Measurements from ENCODE around the gene AGMO. TPM values are rescaled to one million over a fixed set of nuclear protein-coding genes. Genes with fewer than 3 reads are reported as not detected.

Gene AGMO
- polyA plus RNA-seq, 3 donors = not detected

DNA sequence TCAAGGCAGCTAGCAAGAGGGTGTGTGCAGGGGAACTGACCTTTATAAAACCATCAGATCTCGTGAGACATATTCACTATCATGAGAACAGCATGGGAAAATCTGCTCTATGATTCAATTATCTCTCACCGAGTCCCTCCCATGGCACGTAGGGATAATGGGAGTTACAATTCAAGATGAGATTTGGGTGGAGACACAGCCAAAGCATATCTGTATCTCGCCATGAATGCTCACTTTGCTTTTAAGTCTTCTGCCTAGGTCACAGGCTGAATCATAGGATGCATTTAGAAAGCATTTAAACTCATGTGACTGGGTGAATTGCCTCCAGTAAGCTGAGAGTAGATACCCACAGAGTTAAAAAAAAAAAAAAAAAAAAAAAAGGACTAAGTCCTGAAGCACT, 220.0 kb downstream of the AGMO start:
- Histone ChIP-seq H3K4me3 (replicated peaks in 1 of 3; ENCODE audit: low read depth in 2 of 3, low read length in 3 of 3) (no peak overlapping the region), H3K79me2 (ENCODE audit: insufficient read depth, low read length) (no peaks in the 10 kb centered on the region), H3K36me3 (replicated peaks in 1 of 2; ENCODE audit: control insufficient read depth in 1 of 2, insufficient read depth in 2 of 2, low read length in 2 of 2) (no peaks in the 10 kb centered on the region), H3K27me3 (ENCODE audit: control insufficient read depth in 2 of 2, insufficient read depth in 2 of 2, low read length in 2 of 2) (no peaks in the 10 kb centered on the region), H2AFZ (ENCODE audit: insufficient read depth, low read depth, low read length, poor library complexity, severe bottlenecking) (no peak overlapping the region), H4K20me1 (ENCODE audit: insufficient read depth, low read length) (no peaks in the 10 kb centered on the region), H3K27ac (ENCODE audit: low read depth in 1 of 2, low read length in 2 of 2) (no peak overlapping the region), H3K4me1 (ENCODE audit: control insufficient read depth in 1 of 2, insufficient read depth in 2 of 2, low read length in 2 of 2) (no peaks in the 10 kb centered on the region), H3K9ac (ENCODE audit: insufficient read depth, low read length, poor library complexity, severe bottlenecking) (no peak overlapping the region), H3K4me2 (replicated peaks; ENCODE audit: extremely low read depth, low read length, poor library complexity, severe bottlenecking) (no peak overlapping the region), H3K9me3 (replicated peaks in 1 of 2; ENCODE audit: control insufficient read depth in 1 of 2, insufficient read depth in 1 of 2, low read length in 2 of 2) (peaks cover 7% of the 10 kb centered on the region in 2 donors)
- TF ChIP-seq, protein P1, sequence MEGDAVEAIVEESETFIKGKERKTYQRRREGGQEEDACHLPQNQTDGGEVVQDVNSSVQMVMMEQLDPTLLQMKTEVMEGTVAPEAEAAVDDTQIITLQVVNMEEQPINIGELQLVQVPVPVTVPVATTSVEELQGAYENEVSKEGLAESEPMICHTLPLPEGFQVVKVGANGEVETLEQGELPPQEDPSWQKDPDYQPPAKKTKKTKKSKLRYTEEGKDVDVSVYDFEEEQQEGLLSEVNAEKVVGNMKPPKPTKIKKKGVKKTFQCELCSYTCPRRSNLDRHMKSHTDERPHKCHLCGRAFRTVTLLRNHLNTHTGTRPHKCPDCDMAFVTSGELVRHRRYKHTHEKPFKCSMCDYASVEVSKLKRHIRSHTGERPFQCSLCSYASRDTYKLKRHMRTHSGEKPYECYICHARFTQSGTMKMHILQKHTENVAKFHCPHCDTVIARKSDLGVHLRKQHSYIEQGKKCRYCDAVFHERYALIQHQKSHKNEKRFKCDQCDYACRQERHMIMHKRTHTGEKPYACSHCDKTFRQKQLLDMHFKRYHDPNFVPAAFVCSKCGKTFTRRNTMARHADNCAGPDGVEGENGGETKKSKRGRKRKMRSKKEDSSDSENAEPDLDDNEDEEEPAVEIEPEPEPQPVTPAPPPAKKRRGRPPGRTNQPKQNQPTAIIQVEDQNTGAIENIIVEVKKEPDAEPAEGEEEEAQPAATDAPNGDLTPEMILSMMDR (IDR thresholded peaks at IDR 0.05) = no peak
- peaks cover 0 to 10% (median 4%) of the 10 kb centered on the region in 7 donors for H3K9me3 Mint-ChIP-seq
- H3K36me3 Mint-ChIP-seq = no peaks in the 10 kb centered on the region
- intact Hi-C loops (cut with micrococcal nuclease) = no loop called here
- H3K27me3 Mint-ChIP-seq (ENCODE audit: low read depth in 3 of 3) = peaks cover 0 to 3% (median 0%) of the 10 kb centered on the region in 3 donors
- no peak overlapping the region for H3K4me3 Mint-ChIP-seq
- DNase-seq = no peak
- 83% methylated on average over 3 of the region's 4 CpGs for WGBS (ENCODE audit: insufficient coverage)
- H3K27ac Mint-ChIP-seq = no peak overlapping the region
- H3K4me1 Mint-ChIP-seq = no peaks in the 10 kb centered on the region

DNA sequence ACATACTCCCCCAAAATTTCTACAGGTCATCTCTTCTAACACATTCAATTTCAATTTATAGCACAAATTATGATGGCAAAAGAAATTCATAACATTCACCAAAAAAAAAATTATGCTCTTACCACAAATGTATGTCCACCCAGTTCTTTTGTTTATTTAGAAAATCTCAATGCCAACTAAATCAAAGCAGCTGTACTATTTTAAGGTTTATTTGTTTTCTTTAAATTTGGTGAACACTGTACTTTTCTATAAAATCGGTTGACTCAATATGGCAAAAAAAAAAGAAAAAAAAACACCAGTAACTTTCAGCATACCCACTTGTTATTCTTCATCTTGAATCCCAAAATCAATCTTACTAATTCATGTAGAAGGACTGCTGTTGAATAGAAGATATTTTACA, 225.7 kb downstream of the AGMO start:
- Histone ChIP-seq H3K36me3 (replicated peaks in 1 of 2; ENCODE audit: control insufficient read depth in 1 of 2, insufficient read depth in 2 of 2, low read length in 2 of 2) (no peaks in the 10 kb centered on the region), H3K9me3 (replicated peaks in 1 of 2; ENCODE audit: control insufficient read depth in 1 of 2, insufficient read depth in 1 of 2, low read length in 2 of 2) (peaks cover 7% of the 10 kb centered on the region in 2 donors), H3K4me2 (replicated peaks; ENCODE audit: extremely low read depth, low read length, poor library complexity, severe bottlenecking) (no peak overlapping the region), H3K27me3 (ENCODE audit: control insufficient read depth in 2 of 2, insufficient read depth in 2 of 2, low read length in 2 of 2) (no peaks in the 10 kb centered on the region), H4K20me1 (ENCODE audit: insufficient read depth, low read length) (no peaks in the 10 kb centered on the region), H3K27ac (ENCODE audit: low read depth in 1 of 2, low read length in 2 of 2) (no peak overlapping the region), H3K79me2 (ENCODE audit: insufficient read depth, low read length) (no peaks in the 10 kb centered on the region), H3K4me1 (ENCODE audit: control insufficient read depth in 1 of 2, insufficient read depth in 2 of 2, low read length in 2 of 2) (no peaks in the 10 kb centered on the region), H3K9ac (ENCODE audit: insufficient read depth, low read length, poor library complexity, severe bottlenecking) (no peak overlapping the region), H2AFZ (ENCODE audit: insufficient read depth, low read depth, low read length, poor library complexity, severe bottlenecking) (no peak overlapping the region), H3K4me3 (replicated peaks in 1 of 3; ENCODE audit: low read depth in 2 of 3, low read length in 3 of 3) (no peak overlapping the region)
- DNase-seq = no peak
- Mint-ChIP-seq H3K27me3 (ENCODE audit: low read depth in 3 of 3) (peaks cover 0 to 3% (median 0%) of the 10 kb centered on the region in 3 donors), H3K4me3 (no peak overlapping the region), H3K4me1 (no peaks in the 10 kb centered on the region), H3K27ac (no peak overlapping the region), H3K9me3 (peaks cover 0 to 10% (median 2%) of the 10 kb centered on the region in 7 donors), H3K36me3 (no peaks in the 10 kb centered on the region)
- no CpG with 5 or more reads among the region's 1 CpG for WGBS (ENCODE audit: insufficient coverage)
- TF ChIP-seq, protein P1 (IDR thresholded peaks at IDR 0.05) = no peak
- intact Hi-C loops (cut with micrococcal nuclease) = no loop called here
